ENCODE measurements around the gene PARD3. TPM values are rescaled to one million over a fixed set of nuclear protein-coding genes. Genes with fewer than 3 reads are reported as not detected.

Gene PARD3
- total RNA-seq, 4 donors from 2014 or later, result 115 to 226 (median 141) TPM

GRCh38 chr10:34781711-34782110, 33.4 kb downstream of the PARD3 start:
- Histone ChIP-seq H3K36me3 (no peaks in the 10 kb centered on the region), H3K9me3 (no peaks in the 10 kb centered on the region), H3K4me1 (peaks cover 31% of the 10 kb centered on the region), H3K27me3 (no peaks in the 10 kb centered on the region), H3K4me3 (no peak overlapping the region), H3K27ac (no peak overlapping the region)
- WGBS, result 29% methylated on average over 3 of the region's 3 CpGs
- DNase-seq (ENCODE audit: low spot score in 2 of 2), result no peak
- TF ChIP-seq POLR2A (IDR thresholded peaks at IDR 0.05), result no peak
- no peak for TF ChIP-seq POLR2AphosphoS5 (IDR thresholded peaks at IDR 0.05)
- TF ChIP-seq CTCF (IDR thresholded peaks at IDR 0.05), result no peak
- no peak for TF ChIP-seq EP300 (IDR thresholded peaks at IDR 0.05)

GRCh38 chr10:34780818-34781380, 34.2 kb downstream of the PARD3 start:
- H3K27me3 ChIP-seq, result no peaks in the 10 kb centered on the region
- TF ChIP-seq EP300 (IDR thresholded peaks at IDR 0.05) (no peak), CTCF (IDR thresholded peaks at IDR 0.05) (no peak), POLR2AphosphoS5 (IDR thresholded peaks at IDR 0.05) (no peak), POLR2A (IDR thresholded peaks at IDR 0.05) (no peak)
- H3K36me3 ChIP-seq, result no peaks in the 10 kb centered on the region
- H3K4me1 ChIP-seq, result peaks cover 32% of the 10 kb centered on the region
- no peak for DNase-seq (ENCODE audit: low spot score in 2 of 2)
- no peak overlapping the region for H3K27ac ChIP-seq
- no peak overlapping the region for H3K4me3 ChIP-seq
- WGBS, result 41% methylated on average over 10 of the region's 11 CpGs
- no peaks in the 10 kb centered on the region for H3K9me3 ChIP-seq

GRCh38 chr10:34778237-34778636, 36.9 kb downstream of the PARD3 start:
- no peaks in the 10 kb centered on the region for H3K27me3 ChIP-seq
- H3K9me3 ChIP-seq, result no peaks in the 10 kb centered on the region
- WGBS, result 70% methylated on average over 3 of the region's 3 CpGs
- no peak overlapping the region for H3K4me3 ChIP-seq
- TF ChIP-seq POLR2AphosphoS5 (IDR thresholded peaks at IDR 0.05), result no peak
- TF ChIP-seq CTCF (IDR thresholded peaks at IDR 0.05), result no peak
- no peak for TF ChIP-seq EP300 (IDR thresholded peaks at IDR 0.05)
- no peak overlapping the region for H3K27ac ChIP-seq
- DNase-seq (ENCODE audit: low spot score in 2 of 2), result no peak
- H3K36me3 ChIP-seq, result no peaks in the 10 kb centered on the region
- H3K4me1 ChIP-seq, result peaks cover 40% of the 10 kb centered on the region

GRCh38 chr10:34776090-34776690, 38.9 kb downstream of the PARD3 start:
- 62% methylated on average over 2 of the region's 2 CpGs for WGBS
- H3K36me3 ChIP-seq, result no peaks in the 10 kb centered on the region
- no peak overlapping the region for H3K27ac ChIP-seq
- TF ChIP-seq POLR2A (IDR thresholded peaks at IDR 0.05), result no peak
- no peak for TF ChIP-seq EP300 (IDR thresholded peaks at IDR 0.05)
- TF ChIP-seq POLR2AphosphoS5 (IDR thresholded peaks at IDR 0.05), result no peak
- TF ChIP-seq CTCF (IDR thresholded peaks at IDR 0.05), result no peak
- no peak overlapping the region for H3K4me3 ChIP-seq
- H3K4me1 ChIP-seq, result peaks cover 25% of the 10 kb centered on the region
- DNase-seq (ENCODE audit: low spot score in 2 of 2), result no peak
- H3K27me3 ChIP-seq, result no peaks in the 10 kb centered on the region
- no peaks in the 10 kb centered on the region for H3K9me3 ChIP-seq

- Histone ChIP-seq H3K27me3 (no peaks in the 10 kb centered on the region), H3K4me1 (peaks cover 26% of the 10 kb centered on the region), H3K4me3 (no peak overlapping the region), H3K36me3 (no peaks in the 10 kb centered on the region), H3K9me3 (no peaks in the 10 kb centered on the region), H3K27ac (no peak overlapping the region)
- TF ChIP-seq POLR2AphosphoS5 (IDR thresholded peaks at IDR 0.05) (no peak), EP300 (IDR thresholded peaks at IDR 0.05) (no peak), CTCF (IDR thresholded peaks at IDR 0.05) (no peak), POLR2A (IDR thresholded peaks at IDR 0.05) (no peak)
- no peak for DNase-seq (ENCODE audit: low spot score in 2 of 2)
- 93% methylated on average over 3 of the region's 3 CpGs for WGBS
These were observed 40.0 kb downstream of the PARD3 start for GRCh38 chr10:34775044-34775637.
